HepG2 (cell line): ENCODE measurements around the gene CCND2. TPM values are rescaled to one million over a fixed set of nuclear protein-coding genes. Genes with fewer than 3 reads are reported as not detected.
A peak's percentile ranks its signal among the peaks of the same experiment; 100 is the strongest.

Source experiments
- DR1 ChIP-seq: sonication (generic); formaldehyde crosslinking; IDR thresholded peaks from 2 replicates; pipeline ENCODE4 v1.8.0; 2021; ENCODE audit warnings: mild to moderate bottlenecking, missing genetic modification reagents, inconsistent platforms
- KDM5B ChIP-seq: sonication (generic); formaldehyde crosslinking; IDR thresholded peaks from 2 replicates; pipeline ENCODE4 v1.4.0; 2020; ENCODE audit warnings: missing genetic modification reagents, mild to moderate bottlenecking, borderline replicate concordance
- XRCC5 ChIP-seq: fragments of 200-400 bp; formaldehyde crosslinking; optimal IDR thresholded peaks from 2 replicates; pipeline ENCODE3; 2017; ENCODE audit warnings: mild to moderate bottlenecking, low read length
- ZFX ChIP-seq: sonication (generic); formaldehyde crosslinking; IDR thresholded peaks from 2 replicates; pipeline ENCODE4 v1.4.0; 2020; ENCODE audit warnings: mild to moderate bottlenecking, low read depth, missing genetic modification reagents, moderate library complexity
- ZNF503 ChIP-seq: sonication (generic); formaldehyde crosslinking; IDR thresholded peaks from 2 replicates; pipeline ENCODE4 v1.4.0; 2020; ENCODE audit warnings: missing genetic modification reagents
- ZNF574 ChIP-seq: sonication (generic); formaldehyde crosslinking; IDR thresholded peaks from 2 replicates; pipeline ENCODE4 v1.4.0; 2020; ENCODE audit warnings: missing genetic modification reagents
- ZSCAN9 ChIP-seq: IDR thresholded peaks from 2 replicates; pipeline ENCODE4 v1.6.1; 2016; ENCODE audit warnings: borderline replicate concordance
- polyA plus RNA-seq, 8 experiments: library from polyadenylated mRNA; depleted of rRNA in 3 of 8; stranded (reverse) in 7 of 8; unstranded in 1 of 8; fragments of >200 nt; fragmentation: Illumina TruSeq in 4 of 8; extraction: Trizol in 4 of 8; gene quantifications; 2 replicates each; pipeline versions ENCODE4 v1.2.1 to v1.2.3, GENCODE V29; 2011 to 2016; ENCODE audit warnings: low read depth in 4 of 8, missing spikeins in 1 of 8, mixed read lengths in 1 of 8; ENCODE audit not compliant: insufficient read depth in 1 of 8
- total RNA-seq, 5 experiments: library from RNA; depleted of rRNA; stranded (reverse); fragments of >200 nt; fragmentation: Illumina TruSeq; extraction: Trizol; gene quantifications; 2 replicates each; pipeline ENCODE4 v1.2.3, GENCODE V29; 2016; ENCODE audit warnings: low read depth in 1 of 5

The CCND2 gene
- total and polyA plus RNA-seq, 2 of the 13 experiments (the other 11 are each of a cell fraction or from before 2014, with no cell fraction given) = 0.61 to 1.4 TPM

- TF ChIP-seq ZSCAN9 (CRISPR knock-in tag) = no peak
- peak; percentile 64; the same call in 1 of the 2 replicates for TF ChIP-seq ZFX (CRISPR knock-in tag)
- peak; percentile 54; the same call in 1 of the 2 replicates for TF ChIP-seq KDM5B (CRISPR knock-in tag)
- peak; percentile 64 for TF ChIP-seq XRCC5
- peak; percentile 58; the same call in 1 of the 2 replicates for TF ChIP-seq DR1 (CRISPR knock-in tag)
- TF ChIP-seq ZNF574 (CRISPR knock-in tag) = peak; percentile 66; the same call in 1 of the 2 replicates
- TF ChIP-seq ZNF503 (CRISPR knock-in tag) = 0 out of 2 replicates have a peak, but pooled peaks have one; percentile 12
Measured at GRCh38 chr12:4320853-4321701, 47.5 kb downstream of the CCND2 start, which contains the start of gene TIGAR (continued).
